Measurements from ENCODE around the gene SFTPB.

DNA sequence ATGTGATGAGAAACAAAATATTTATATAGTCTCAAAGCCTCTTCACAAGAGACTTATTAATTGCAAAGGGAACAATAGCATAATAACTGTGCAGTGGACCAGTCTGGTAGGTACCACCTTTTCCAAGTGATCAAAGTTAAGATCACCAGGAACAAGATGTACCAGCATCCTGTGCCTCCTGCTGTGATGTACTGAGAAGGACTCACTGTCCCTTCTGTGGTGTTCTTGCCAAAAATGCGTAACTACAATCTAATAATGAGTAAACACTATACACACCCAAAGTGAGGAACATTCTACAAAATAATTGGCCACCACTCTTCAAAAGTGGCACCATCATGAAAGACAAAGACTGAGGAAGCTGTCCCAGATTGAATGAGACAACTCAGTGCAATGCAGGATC, 40.6 kb upstream of the SFTPB start:
- TF ChIP-seq, protein P1, sequence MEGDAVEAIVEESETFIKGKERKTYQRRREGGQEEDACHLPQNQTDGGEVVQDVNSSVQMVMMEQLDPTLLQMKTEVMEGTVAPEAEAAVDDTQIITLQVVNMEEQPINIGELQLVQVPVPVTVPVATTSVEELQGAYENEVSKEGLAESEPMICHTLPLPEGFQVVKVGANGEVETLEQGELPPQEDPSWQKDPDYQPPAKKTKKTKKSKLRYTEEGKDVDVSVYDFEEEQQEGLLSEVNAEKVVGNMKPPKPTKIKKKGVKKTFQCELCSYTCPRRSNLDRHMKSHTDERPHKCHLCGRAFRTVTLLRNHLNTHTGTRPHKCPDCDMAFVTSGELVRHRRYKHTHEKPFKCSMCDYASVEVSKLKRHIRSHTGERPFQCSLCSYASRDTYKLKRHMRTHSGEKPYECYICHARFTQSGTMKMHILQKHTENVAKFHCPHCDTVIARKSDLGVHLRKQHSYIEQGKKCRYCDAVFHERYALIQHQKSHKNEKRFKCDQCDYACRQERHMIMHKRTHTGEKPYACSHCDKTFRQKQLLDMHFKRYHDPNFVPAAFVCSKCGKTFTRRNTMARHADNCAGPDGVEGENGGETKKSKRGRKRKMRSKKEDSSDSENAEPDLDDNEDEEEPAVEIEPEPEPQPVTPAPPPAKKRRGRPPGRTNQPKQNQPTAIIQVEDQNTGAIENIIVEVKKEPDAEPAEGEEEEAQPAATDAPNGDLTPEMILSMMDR (IDR thresholded peaks at IDR 0.05), result no peak
- TF ChIP-seq POLR2A (IDR thresholded peaks at IDR 0.05), result no peak

Data from vagina (tissue), 2 donors.